ENCODE data around the gene EIF5B. TPM values are rescaled to one million over a fixed set of nuclear protein-coding genes. Genes with fewer than 3 reads are reported as not detected.
"Not testable (repeated sequence)": the region's sequence is repeated elsewhere in the genome, so short reads cannot be mapped to it uniquely, and the experiment has no call there.

The EIF5B gene, protein sequence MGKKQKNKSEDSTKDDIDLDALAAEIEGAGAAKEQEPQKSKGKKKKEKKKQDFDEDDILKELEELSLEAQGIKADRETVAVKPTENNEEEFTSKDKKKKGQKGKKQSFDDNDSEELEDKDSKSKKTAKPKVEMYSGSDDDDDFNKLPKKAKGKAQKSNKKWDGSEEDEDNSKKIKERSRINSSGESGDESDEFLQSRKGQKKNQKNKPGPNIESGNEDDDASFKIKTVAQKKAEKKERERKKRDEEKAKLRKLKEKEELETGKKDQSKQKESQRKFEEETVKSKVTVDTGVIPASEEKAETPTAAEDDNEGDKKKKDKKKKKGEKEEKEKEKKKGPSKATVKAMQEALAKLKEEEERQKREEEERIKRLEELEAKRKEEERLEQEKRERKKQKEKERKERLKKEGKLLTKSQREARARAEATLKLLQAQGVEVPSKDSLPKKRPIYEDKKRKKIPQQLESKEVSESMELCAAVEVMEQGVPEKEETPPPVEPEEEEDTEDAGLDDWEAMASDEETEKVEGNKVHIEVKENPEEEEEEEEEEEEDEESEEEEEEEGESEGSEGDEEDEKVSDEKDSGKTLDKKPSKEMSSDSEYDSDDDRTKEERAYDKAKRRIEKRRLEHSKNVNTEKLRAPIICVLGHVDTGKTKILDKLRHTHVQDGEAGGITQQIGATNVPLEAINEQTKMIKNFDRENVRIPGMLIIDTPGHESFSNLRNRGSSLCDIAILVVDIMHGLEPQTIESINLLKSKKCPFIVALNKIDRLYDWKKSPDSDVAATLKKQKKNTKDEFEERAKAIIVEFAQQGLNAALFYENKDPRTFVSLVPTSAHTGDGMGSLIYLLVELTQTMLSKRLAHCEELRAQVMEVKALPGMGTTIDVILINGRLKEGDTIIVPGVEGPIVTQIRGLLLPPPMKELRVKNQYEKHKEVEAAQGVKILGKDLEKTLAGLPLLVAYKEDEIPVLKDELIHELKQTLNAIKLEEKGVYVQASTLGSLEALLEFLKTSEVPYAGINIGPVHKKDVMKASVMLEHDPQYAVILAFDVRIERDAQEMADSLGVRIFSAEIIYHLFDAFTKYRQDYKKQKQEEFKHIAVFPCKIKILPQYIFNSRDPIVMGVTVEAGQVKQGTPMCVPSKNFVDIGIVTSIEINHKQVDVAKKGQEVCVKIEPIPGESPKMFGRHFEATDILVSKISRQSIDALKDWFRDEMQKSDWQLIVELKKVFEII
- polyA plus RNA-seq, result 10 to 100 TPM; 21.0 to 43.0 (median 32.1) TPM
- long read RNA-seq, donor 1, result 0 reads
- long read RNA-seq, donor 2, partial matches to known transcripts, result 83 of 85 reads
- long read RNA-seq, donor 2, other reads (novel, unspliced or antisense), result 0 of 85 reads
- long read RNA-seq, donor 3, partial matches to known transcripts, result 105 of 108 reads
- long read RNA-seq, donor 3, other reads (novel, unspliced or antisense), result 0 of 108 reads
- long read RNA-seq, donor 4, result 0 reads
- long read RNA-seq, donor 5, full-length matches to known transcripts, result 2 of 29 reads
- long read RNA-seq, donor 5, partial matches to known transcripts, result 27 of 29 reads
- long read RNA-seq, donor 5, other reads (novel, unspliced or antisense), result 0 of 29 reads
- long read RNA-seq, donor 6, full-length matches to known transcripts, result 2 of 44 reads
- long read RNA-seq, donor 6, partial matches to known transcripts, result 42 of 44 reads
- long read RNA-seq, donor 6, other reads (novel, unspliced or antisense), result 0 of 44 reads
- long read RNA-seq, donor 7, result 0 reads
- long read RNA-seq, donor 8, partial matches to known transcripts, result 11 of 11 reads
- long read RNA-seq, donor 8, other reads (novel, unspliced or antisense), result 0 of 11 reads
- long read RNA-seq, donor 9, partial matches to known transcripts, result 10 of 11 reads
- long read RNA-seq, donor 9, other reads (novel, unspliced or antisense), result 0 of 11 reads
- long read RNA-seq, donor 10, partial matches to known transcripts, result 162 of 166 reads
- long read RNA-seq, donor 10, other reads (novel, unspliced or antisense), result 0 of 166 reads

DNA sequence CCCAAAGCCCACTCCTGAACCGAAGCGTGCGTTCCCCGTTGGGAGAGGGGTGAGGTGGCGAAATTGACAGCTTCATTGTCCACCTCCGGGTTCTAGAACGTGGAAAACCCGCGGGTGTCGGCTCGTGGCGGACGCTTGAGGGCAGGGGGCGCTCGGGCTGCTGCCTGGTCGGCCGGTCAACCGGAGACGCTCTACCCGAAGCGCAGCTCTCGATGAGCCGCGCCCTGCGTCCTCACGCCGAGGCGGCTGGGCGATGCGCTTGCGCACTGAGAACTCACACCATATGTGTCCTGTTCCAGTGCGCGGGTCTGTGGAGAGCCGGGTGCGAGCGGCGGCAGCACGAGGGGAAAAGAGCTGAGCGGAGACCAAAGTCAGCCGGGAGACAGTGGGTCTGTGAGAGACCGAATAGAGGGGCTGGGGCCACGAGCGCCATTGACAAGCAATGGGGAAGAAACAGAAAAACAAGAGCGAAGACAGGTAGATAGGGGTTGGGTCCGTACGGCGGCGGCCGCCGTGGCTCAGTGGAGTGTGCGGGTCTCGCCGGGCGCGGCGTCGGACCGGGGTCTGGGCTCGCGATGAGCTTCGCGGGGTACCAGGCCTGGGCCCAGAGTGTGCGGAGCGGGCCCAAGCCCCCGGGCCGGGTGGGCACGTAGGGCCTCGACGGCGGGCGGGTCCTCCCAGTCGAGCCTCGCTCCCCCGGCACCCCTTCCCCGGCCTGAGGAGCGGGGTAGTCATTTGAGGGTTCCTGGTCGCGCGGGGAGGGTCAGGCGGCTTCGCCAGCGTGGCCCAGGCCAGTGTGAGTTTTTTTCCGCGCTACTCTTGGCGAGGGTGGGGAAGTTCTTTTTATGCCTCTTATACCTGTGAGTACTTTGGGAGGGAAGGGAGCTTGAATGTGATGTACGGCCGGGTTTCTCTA, at the start of gene EIF5B:
TSS of gene EIF5B (plus strand) at position 277 of the 916 bp plus-strand sequence. CDS start at position 443, 166 bp downstream.
- peaks cover 0 to 4% (median 3%) of the 10 kb centered on the region in 3 donors for H3K4me1 ChIP-seq (ENCODE audit: control insufficient read depth in 3 of 3, insufficient read depth in 2 of 3, low read depth in 1 of 3, low read length in 2 of 3)
- H3K27ac ChIP-seq (ENCODE audit: low read depth in 1 of 3, low read length in 2 of 3), result peak within 1 kb of the TSS; percentile 88 to 94 (median 90)
- DNase-seq (peak; percentile 97 to 98), FAIRE-seq (no peak)
- no peaks in the 10 kb centered on the region for H3K36me3 ChIP-seq (ENCODE audit: control insufficient read depth in 3 of 3, insufficient read depth in 2 of 3, low read depth in 1 of 3, low read length in 3 of 3)
- 0% methylated on average over 84 to 87 of the region's 87 CpGs for WGBS, 3 donors
- no peaks in the 10 kb centered on the region for H3K27me3 ChIP-seq (ENCODE audit: control insufficient read depth in 3 of 3, insufficient read depth in 3 of 3, low read length in 3 of 3)
- no peaks in the 10 kb centered on the region for H3K9me3 ChIP-seq (ENCODE audit: control insufficient read depth in 2 of 2, insufficient read depth in 1 of 2, low read depth in 1 of 2, low read length in 1 of 2)
- peak within 1 kb of the TSS; percentile 70 to 86 (median 79) for H3K4me3 ChIP-seq (ENCODE audit: low read depth in 1 of 3, low read length in 3 of 3)

DNA sequence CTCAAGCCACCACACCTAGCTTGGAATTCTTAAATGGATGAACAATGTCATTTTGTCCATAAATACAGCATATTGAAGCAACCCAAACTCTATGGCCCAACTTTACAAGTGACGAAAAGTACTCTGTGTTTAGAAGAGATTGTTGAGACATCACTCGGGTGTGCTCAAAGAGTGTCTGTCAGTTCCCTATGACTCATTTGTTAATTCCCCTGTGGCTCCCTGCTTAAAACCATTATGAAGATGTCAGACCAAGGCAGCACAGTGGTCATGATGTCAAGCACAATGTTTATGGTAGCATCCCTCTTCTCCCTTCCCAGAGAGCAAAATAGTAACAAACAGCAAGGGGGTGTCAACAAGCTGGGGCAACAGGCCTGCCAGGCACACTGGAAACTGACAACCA, 39.2 kb upstream of the EIF5B start:
- Histone ChIP-seq H3K9me3 (ENCODE audit: control insufficient read depth in 2 of 2, insufficient read depth in 1 of 2, low read depth in 1 of 2, low read length in 1 of 2) (peaks cover 0 to 3% of the 10 kb centered on the region in 2 donors), H3K36me3 (ENCODE audit: control insufficient read depth in 3 of 3, insufficient read depth in 2 of 3, low read depth in 1 of 3, low read length in 3 of 3) (peaks cover 0 to 3% (median 0%) of the 10 kb centered on the region in 3 donors), H3K4me1 (ENCODE audit: control insufficient read depth in 3 of 3, insufficient read depth in 2 of 3, low read depth in 1 of 3, low read length in 2 of 3) (no peaks in the 10 kb centered on the region), H3K27me3 (ENCODE audit: control insufficient read depth in 3 of 3, insufficient read depth in 3 of 3, low read length in 3 of 3) (no peaks in the 10 kb centered on the region), H3K4me3 (ENCODE audit: low read depth in 1 of 3, low read length in 3 of 3) (no peak overlapping the region), H3K27ac (ENCODE audit: low read depth in 1 of 3, low read length in 2 of 3) (no peak overlapping the region)
- DNase-seq (no peak), FAIRE-seq (no peak)
- 77 to 85% (median 82%) methylated on average over 2 of the region's 2 CpGs for WGBS, 3 donors

DNA sequence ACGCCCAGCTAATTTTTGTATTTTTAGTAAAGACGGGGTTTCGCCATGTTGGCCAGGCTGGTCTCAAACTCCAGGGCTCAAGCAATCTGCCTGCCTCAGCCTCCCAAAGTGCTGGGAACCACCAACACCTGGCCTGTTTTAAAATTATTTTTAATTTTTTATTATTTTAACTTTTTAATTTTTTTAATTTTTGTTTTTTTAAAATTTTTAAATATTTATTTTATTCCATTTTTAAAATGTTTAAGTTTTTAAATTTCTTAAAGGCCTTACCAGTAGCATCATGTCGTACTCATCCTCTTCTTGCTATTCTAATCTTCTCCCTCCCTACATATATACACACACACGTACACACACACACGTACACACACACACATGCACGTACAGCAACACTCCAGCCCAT, 37.6 kb upstream of the EIF5B start:
- no peak for FAIRE-seq
- WGBS, 3 donors, result 94 to 97% (median 97%) methylated on average over 7 of the region's 7 CpGs

DNA sequence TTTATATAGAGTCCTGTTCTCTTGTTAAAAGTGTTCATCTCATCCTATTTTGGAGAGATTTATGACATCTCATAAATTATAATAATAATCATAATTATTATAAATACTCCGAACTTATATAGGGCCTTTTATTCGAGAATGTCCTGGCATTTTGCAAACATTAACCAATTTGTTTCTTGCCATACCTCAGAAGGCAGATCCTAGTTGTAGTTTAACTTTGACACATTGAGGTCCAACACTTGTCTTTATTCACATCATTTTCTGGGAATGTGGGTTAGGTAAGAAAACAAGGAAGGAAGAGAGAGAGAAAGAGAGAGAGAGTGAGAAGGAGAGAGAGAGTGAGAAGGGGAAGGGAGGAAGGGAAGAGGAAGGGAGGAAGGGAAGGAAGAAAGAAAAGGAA, 36.1 kb upstream of the EIF5B start, which contains the start of gene LYG1:
TSS of gene LYG1 (minus strand) at position 101 of the 400 bp plus-strand sequence. CDS start 5,527 bp downstream, outside the sequence.
- not testable (repeated sequence) for FAIRE-seq; H3K4me3 ChIP-seq (ENCODE audit: low read depth in 1 of 3, low read length in 3 of 3); H3K27ac ChIP-seq (ENCODE audit: low read depth in 1 of 3, low read length in 2 of 3); H3K27me3 ChIP-seq (ENCODE audit: control insufficient read depth in 3 of 3, insufficient read depth in 3 of 3, low read length in 3 of 3); H3K36me3 ChIP-seq (ENCODE audit: control insufficient read depth in 3 of 3, insufficient read depth in 2 of 3, low read depth in 1 of 3, low read length in 3 of 3); H3K4me1 ChIP-seq (ENCODE audit: control insufficient read depth in 3 of 3, insufficient read depth in 2 of 3, low read depth in 1 of 3, low read length in 2 of 3); DNase-seq; H3K9me3 ChIP-seq (ENCODE audit: control insufficient read depth in 2 of 2, insufficient read depth in 1 of 2, low read depth in 1 of 2, low read length in 1 of 2)
- WGBS, 3 donors, result 79 to 88% (median 80%) methylated on average over 2 of the region's 2 CpGs

More for the DNA sequence above, 37.6 kb upstream of the EIF5B start:
- DNase-seq, result no peak
- Histone ChIP-seq H3K4me3 (ENCODE audit: low read depth in 1 of 3, low read length in 3 of 3) (no peak overlapping the region), H3K4me1 (ENCODE audit: control insufficient read depth in 3 of 3, insufficient read depth in 2 of 3, low read depth in 1 of 3, low read length in 2 of 3) (no peaks in the 10 kb centered on the region), H3K27me3 (ENCODE audit: control insufficient read depth in 3 of 3, insufficient read depth in 3 of 3, low read length in 3 of 3) (no peaks in the 10 kb centered on the region), H3K27ac (ENCODE audit: low read depth in 1 of 3, low read length in 2 of 3) (no peak overlapping the region), H3K9me3 (ENCODE audit: control insufficient read depth in 2 of 2, insufficient read depth in 1 of 2, low read depth in 1 of 2, low read length in 1 of 2) (peaks cover 0 to 3% of the 10 kb centered on the region in 2 donors), H3K36me3 (ENCODE audit: control insufficient read depth in 3 of 3, insufficient read depth in 2 of 3, low read depth in 1 of 3, low read length in 3 of 3) (peaks cover 0 to 4% (median 3%) of the 10 kb centered on the region in 3 donors)

DNA sequence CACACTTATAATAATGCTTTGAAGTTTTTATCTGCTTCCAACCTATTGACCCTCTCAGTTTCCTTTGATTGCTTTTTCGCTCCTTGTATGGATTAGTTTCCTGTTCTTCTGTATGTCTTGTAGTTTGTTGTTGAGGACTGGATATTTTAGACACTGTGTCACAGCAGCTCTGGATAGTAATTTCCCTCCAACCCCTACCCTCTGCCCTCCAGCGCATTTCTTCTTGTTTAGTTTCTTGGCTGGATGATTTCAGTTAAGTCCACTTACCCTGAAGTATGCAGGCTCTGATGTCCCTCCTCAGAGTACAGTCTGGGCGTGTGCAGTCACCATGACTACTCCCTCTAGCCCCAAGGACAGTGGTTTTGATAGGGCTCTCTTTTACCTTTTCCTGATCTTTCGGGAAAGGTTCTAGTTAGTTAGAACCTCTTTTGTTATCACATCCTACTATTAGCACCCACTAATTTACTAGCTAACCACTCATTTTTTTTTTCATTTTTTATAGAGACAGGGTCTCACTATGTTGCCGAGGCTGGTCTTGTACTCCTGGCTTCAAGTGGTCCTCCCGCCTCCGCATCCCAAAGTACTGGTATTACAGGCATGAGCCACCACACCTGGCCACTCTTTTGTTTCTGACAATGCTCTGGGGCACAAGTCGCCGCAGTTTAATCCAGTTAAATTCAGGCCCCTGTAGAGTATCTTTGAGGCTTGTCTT, 19.9 kb upstream of the EIF5B start:
- Histone ChIP-seq H3K4me1 (ENCODE audit: control insufficient read depth in 3 of 3, insufficient read depth in 2 of 3, low read depth in 1 of 3, low read length in 2 of 3) (no peaks in the 10 kb centered on the region), H3K27me3 (ENCODE audit: control insufficient read depth in 3 of 3, insufficient read depth in 3 of 3, low read length in 3 of 3) (no peaks in the 10 kb centered on the region), H3K9me3 (ENCODE audit: control insufficient read depth in 2 of 2, insufficient read depth in 1 of 2, low read depth in 1 of 2, low read length in 1 of 2) (peaks cover 0 to 3% of the 10 kb centered on the region in 2 donors), H3K4me3 (ENCODE audit: low read depth in 1 of 3, low read length in 3 of 3) (no peak overlapping the region), H3K36me3 (ENCODE audit: control insufficient read depth in 3 of 3, insufficient read depth in 2 of 3, low read depth in 1 of 3, low read length in 3 of 3) (peaks cover 3 to 22% (median 7%) of the 10 kb centered on the region in 3 donors), H3K27ac (ENCODE audit: low read depth in 1 of 3, low read length in 2 of 3) (no peak overlapping the region)
- FAIRE-seq (no peak), DNase-seq (no peak)
- WGBS, 3 donors, result 97 to 99% (median 97%) methylated on average over 9 of the region's 9 CpGs

DNA sequence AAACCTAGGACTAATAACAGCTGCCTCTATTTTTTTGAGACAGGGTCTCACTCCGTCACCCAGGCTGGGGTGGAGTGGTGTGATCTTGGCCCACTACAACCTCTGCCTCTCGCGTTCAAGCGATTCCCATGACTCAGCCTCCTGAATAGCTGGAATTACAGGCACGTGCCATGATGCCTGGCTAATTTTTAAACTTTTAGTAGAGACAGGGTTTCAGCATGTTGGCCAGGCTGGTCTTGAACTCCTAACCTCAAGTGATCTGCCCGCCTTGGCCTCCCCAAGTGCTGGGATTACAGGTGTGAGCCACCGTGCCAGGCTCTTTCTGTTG, 19.4 kb upstream of the EIF5B start:
- not testable (repeated sequence) for DNase-seq; H3K27me3 ChIP-seq (ENCODE audit: control insufficient read depth in 3 of 3, insufficient read depth in 3 of 3, low read length in 3 of 3); H3K4me3 ChIP-seq (ENCODE audit: low read depth in 1 of 3, low read length in 3 of 3); H3K9me3 ChIP-seq (ENCODE audit: control insufficient read depth in 2 of 2, insufficient read depth in 1 of 2, low read depth in 1 of 2, low read length in 1 of 2); H3K4me1 ChIP-seq (ENCODE audit: control insufficient read depth in 3 of 3, insufficient read depth in 2 of 3, low read depth in 1 of 3, low read length in 2 of 3); H3K27ac ChIP-seq (ENCODE audit: low read depth in 1 of 3, low read length in 2 of 3); FAIRE-seq
- peaks cover 4 to 25% (median 8%) of the 10 kb centered on the region in 3 donors for H3K36me3 ChIP-seq (ENCODE audit: control insufficient read depth in 3 of 3, insufficient read depth in 2 of 3, low read depth in 1 of 3, low read length in 3 of 3)
- 94 to 99% (median 96%) methylated on average over 7 of the region's 7 CpGs for WGBS, 3 donors
